Glutamatergic neuron (in vitro differentiated cells): Measurements from ENCODE around the gene PEX16. TPM values are rescaled to one million over a fixed set of nuclear protein-coding genes. Genes with fewer than 3 reads are reported as not detected.

Source experiments
- DNase-seq: peaks from one replicate; pipeline ENCODE4 v3.0.0; 2022
- H3K27ac Mint-ChIP-seq: one replicate; pipeline ENCODE4 v1.8.0; 2020; ENCODE audit warnings: mild to moderate bottlenecking, mixed read lengths, inconsistent platforms; ENCODE audit not compliant: unreplicated experiment
- H3K27me3 Mint-ChIP-seq: one replicate; pipeline ENCODE4 v1.8.0; 2020; ENCODE audit warnings: mild to moderate bottlenecking, moderate library complexity, mixed read lengths, inconsistent platforms; ENCODE audit not compliant: unreplicated experiment
- H3K36me3 Mint-ChIP-seq: one replicate; pipeline ENCODE4 v1.8.0; 2020; ENCODE audit warnings: mild to moderate bottlenecking, mixed read lengths, inconsistent platforms; ENCODE audit not compliant: unreplicated experiment
- H3K4me1 Mint-ChIP-seq: one replicate; pipeline ENCODE4 v1.8.0; 2020; ENCODE audit warnings: mild to moderate bottlenecking, low read depth, mixed read lengths, inconsistent platforms; ENCODE audit not compliant: unreplicated experiment
- H3K4me3 Mint-ChIP-seq: one replicate; pipeline ENCODE4 v1.8.0; 2020; ENCODE audit warnings: mild to moderate bottlenecking, mixed read lengths, inconsistent platforms; ENCODE audit not compliant: unreplicated experiment
- H3K9me3 Mint-ChIP-seq: one replicate; pipeline ENCODE4 v1.8.0; 2020; ENCODE audit warnings: mild to moderate bottlenecking, moderate library complexity, mixed read lengths, inconsistent platforms; ENCODE audit not compliant: unreplicated experiment
- CTCF ChIP-seq: fragments of 200-600 bp; sonication (generic); IDR thresholded peaks from one replicate; pipeline ENCODE4 v1.5.0; 2021; ENCODE audit not compliant: partially characterized antibody, unreplicated experiment
- total RNA-seq: library from RNA; stranded (reverse); fragmentation: NEBNext Ultra II Directional; extraction: Animal tissue kit (Norgen Biotek cat#: 25700); gene quantifications from one replicate; pipeline ENCODE4 v1.2.1, GENCODE V29; 2021; ENCODE audit not compliant: unreplicated experiment

The PEX16 gene
- total RNA-seq, 1 donor from 2014 or later, result 51.8 TPM

- H3K27me3 Mint-ChIP-seq, result peaks cover 25% of the 10 kb centered on the region
- H3K4me1 Mint-ChIP-seq, result peaks cover 14% of the 10 kb centered on the region
- TF ChIP-seq CTCF, result no peak
- H3K9me3 Mint-ChIP-seq, result peaks cover 10% of the 10 kb centered on the region
- peak overlapping the region; percentile 43 for H3K27ac Mint-ChIP-seq
- no peaks in the 10 kb centered on the region for H3K36me3 Mint-ChIP-seq
- peak; percentile 68 for DNase-seq
- no peak overlapping the region for H3K4me3 Mint-ChIP-seq
Observed at GRCh38 chr11:45926001-45926401, 8.3 kb upstream of the PEX16 start.

GRCh38 chr11:45925550-45925949, 7.9 kb upstream of the PEX16 start:
- TF ChIP-seq CTCF, result no peak
- Mint-ChIP-seq H3K27ac (peak overlapping the region; percentile 38), H3K4me3 (no peak overlapping the region), H3K9me3 (peaks cover 12% of the 10 kb centered on the region), H3K4me1 (peaks cover 14% of the 10 kb centered on the region), H3K36me3 (no peaks in the 10 kb centered on the region), H3K27me3 (peaks cover 25% of the 10 kb centered on the region)
- no peak for DNase-seq

DNA sequence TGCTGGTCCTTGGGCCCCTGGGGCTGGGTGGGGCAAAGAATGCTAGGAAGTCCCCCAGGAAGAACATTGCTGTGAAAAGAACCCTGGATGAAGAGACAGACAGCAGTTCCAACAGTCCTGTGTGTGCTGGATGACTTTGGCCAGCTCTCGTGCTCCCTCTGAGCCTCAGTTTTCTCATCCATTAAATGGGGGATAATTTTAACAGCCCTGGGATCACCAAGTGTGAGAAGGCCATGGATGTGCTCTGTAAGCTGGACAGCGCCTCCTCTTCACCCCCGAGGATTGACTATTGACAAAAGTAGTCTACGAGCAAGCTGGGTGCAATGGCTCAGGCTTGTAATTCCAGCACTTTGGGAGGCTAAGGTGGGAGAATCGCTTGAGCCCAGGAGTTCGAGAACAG, 7.2 kb upstream of the PEX16 start:
- Mint-ChIP-seq H3K4me1 (peaks cover 12% of the 10 kb centered on the region), H3K27me3 (peaks cover 25% of the 10 kb centered on the region), H3K27ac (no peak overlapping the region), H3K9me3 (peaks cover 14% of the 10 kb centered on the region), H3K4me3 (no peak overlapping the region), H3K36me3 (no peaks in the 10 kb centered on the region)
- TF ChIP-seq CTCF, result no peak
- DNase-seq, result no peak

DNA sequence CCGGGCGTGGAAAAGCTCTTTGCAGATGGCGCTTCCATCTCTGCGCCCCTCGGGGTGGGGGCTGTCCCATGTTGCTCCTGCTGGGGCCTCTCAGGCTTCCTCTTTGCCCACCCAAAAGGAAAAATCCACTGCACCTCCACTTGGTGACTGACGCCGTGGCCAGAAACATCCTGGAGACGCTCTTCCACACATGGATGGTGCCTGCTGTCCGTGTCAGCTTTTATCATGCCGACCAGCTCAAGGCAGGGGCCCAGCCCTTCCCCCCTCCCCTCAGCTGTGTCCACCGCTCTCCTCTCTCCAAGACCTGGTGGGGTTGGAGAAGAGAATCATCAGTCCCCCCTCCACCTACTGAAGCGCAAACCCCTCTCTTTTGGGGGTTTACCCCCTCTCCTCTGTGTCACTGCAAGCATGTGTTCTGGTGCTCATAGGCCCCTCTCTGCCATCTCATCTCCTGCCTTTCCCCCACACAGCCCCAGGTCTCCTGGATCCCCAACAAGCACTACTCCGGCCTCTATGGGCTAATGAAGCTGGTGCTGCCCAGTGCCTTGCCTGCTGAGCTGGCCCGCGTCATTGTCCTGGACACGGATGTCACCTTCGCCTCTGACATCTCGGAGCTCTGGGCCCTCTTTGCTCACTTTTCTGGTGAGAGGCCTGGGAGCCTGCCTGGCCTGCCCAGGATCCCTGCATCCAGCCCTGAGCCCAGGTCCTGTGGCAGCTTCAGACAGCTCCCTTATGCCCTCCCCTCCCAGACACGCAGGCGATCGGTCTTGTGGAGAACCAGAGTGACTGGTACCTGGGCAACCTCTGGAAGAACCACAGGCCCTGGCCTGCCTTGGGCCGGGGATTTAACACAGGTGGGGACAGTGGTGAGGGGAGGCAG, 6.6 kb upstream of the PEX16 start:
- H3K27ac Mint-ChIP-seq, result peak overlapping the region; percentile 31
- peaks cover 11% of the 10 kb centered on the region for H3K4me1 Mint-ChIP-seq
- peak overlapping the region; percentile 53 for H3K4me3 Mint-ChIP-seq
- no peaks in the 10 kb centered on the region for H3K36me3 Mint-ChIP-seq
- peaks cover 13% of the 10 kb centered on the region for H3K9me3 Mint-ChIP-seq
- H3K27me3 Mint-ChIP-seq, result peaks cover 25% of the 10 kb centered on the region
- DNase-seq, result no peak
- TF ChIP-seq CTCF, result no peak

DNA sequence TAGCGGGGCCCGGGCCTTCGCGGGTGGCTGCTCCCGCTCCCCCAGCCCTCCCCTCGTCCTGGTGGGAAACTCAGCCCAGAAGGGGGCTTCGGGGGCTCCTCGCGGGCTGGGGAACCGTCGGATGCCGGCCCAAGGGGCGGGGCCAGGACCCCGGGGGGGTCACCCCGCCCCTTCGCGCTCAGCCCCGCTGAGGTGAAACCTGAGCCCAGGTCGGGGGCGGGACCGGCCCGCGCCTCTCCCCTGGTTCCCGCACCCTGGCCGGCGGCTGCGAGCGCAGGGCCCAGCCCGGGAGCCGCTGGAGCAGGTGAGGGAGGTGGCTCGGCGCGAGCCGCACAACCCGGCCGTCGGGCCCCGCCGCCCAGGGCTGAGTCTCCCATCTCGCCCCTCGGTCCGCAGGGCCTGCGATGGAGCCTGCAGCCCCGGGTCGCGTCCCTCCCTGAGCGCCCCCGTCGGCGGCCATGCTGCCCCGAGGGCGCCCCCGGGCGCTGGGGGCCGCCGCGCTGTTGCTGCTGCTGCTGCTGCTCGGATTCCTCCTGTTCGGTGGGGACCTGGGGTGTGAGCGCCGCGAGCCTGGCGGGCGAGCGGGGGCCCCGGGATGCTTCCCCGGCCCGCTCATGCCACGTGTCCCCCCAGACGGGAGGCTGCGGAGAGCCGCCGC, 4.9 kb upstream of the PEX16 start, which contains the start of gene LARGE2:
Gene LARGE2, plus strand, starts transcription at position 232 of the 658 bp plus-strand sequence. Its CDS starts 227 bp downstream, at position 459.
- TF ChIP-seq CTCF, result no peak
- Mint-ChIP-seq H3K27ac (peak within 1 kb of the TSS; percentile 12), H3K9me3 (peaks cover 17% of the 10 kb centered on the region), H3K4me1 (peaks cover 11% of the 10 kb centered on the region), H3K4me3 (peak within 1 kb of the TSS; percentile 52), H3K27me3 (peaks cover 27% of the 10 kb centered on the region), H3K36me3 (no peaks in the 10 kb centered on the region)
- no peak for DNase-seq
